Measurements from ENCODE around the gene SPPL3.
"Not testable (repeated sequence)": the region's sequence is repeated elsewhere in the genome, so short reads cannot be mapped to it uniquely, and the experiment has no call there.

The SPPL3 gene

GRCh38 chr12:120917748-120918147 is 13.6 kb upstream of the SPPL3 start:
- no peak for DNase-seq

- no peak for DNase-seq
These were observed 12.4 kb upstream of the SPPL3 start for GRCh38 chr12:120916561-120916960.

DNA sequence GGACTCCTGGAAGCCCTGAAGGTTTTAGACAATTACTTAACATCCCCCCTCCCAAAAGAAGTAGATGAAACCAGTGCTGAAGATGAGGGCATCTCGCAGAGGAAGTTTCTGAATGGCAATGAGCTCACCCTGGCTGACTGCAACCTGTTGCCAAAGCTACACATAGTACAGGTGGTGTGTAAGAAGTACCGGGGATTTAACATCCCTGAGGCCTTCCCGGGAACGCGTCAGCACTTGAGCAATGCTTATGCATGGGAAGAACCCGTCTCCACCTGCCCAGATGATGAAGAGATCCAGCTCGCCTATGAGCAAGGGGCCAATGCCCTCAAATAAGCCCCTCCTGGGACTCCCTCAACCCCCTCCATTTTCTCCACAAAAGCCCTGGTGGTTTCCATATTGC is 10.6 kb upstream of the SPPL3 start:
- no peak for DNase-seq

DNA sequence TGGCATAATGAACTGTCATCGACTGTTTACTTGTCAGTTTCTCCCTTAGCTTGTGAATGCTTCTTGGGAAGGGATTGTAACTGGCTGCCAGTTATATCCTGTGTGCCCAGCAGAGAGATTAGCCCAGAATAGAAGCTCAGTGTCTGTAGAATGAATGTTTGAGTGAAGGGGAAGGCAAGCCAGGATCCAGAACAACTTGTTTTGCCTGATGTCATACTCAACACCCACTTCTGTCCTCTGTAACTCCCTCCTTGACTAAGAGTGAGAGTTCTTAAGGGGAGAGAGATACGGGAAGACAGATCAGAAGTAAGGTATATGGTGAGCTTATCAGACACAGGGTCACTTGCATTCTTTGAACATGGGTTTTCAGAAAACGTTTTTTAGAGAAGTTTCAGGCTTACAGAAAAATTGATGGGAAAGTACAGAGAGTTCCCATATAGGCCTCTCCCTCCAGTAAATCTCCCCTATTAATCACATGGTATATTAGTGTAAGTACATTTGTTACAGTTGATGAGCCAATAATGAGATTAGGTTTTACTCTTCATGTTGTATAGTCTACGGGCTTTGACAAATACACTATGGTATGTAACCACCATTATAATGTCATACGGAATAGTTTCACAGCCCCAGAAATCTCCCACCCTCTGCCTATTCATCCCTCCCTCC is 5.6 kb upstream of the SPPL3 start:
- DNase-seq = no peak

GRCh38 chr12:120905856-120906384 is 1.8 kb upstream of the SPPL3 start:
- no peak for DNase-seq

- peak; percentile 78 for DNase-seq
These were observed 554 bp downstream of the SPPL3 start for GRCh38 chr12:120903412-120904196.

- no peak for DNase-seq
These were observed 1.2 kb downstream of the SPPL3 start for GRCh38 chr12:120902846-120903411.

GRCh38 chr12:120901818-120902217 is 2.3 kb downstream of the SPPL3 start:
- no peak for DNase-seq

GRCh38 chr12:120901101-120901500 is 3.1 kb downstream of the SPPL3 start:
- not testable (repeated sequence) for DNase-seq

- no peak for DNase-seq
These were observed 8.6 kb downstream of the SPPL3 start for GRCh38 chr12:120895532-120895931.

DNA sequence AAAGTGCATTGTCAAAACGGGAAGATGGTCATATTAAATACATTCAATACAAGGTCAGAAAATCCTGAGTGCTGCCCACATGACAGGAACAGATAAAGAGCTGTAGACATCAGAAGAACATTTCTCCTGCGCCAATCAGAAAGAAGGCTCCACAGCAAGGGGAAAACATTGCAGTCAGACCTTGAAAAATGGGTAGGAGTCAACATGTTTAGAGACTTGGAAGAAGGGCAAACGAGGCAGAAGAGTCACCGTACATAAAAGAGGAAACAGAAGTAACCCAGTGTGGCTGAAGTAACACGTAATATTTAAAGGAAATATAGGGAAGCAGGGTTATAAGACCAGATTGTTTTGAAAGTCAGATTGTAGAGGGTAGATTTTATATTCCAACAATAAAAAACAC is 11.9 kb downstream of the SPPL3 start:
- DNase-seq = no peak

DNA sequence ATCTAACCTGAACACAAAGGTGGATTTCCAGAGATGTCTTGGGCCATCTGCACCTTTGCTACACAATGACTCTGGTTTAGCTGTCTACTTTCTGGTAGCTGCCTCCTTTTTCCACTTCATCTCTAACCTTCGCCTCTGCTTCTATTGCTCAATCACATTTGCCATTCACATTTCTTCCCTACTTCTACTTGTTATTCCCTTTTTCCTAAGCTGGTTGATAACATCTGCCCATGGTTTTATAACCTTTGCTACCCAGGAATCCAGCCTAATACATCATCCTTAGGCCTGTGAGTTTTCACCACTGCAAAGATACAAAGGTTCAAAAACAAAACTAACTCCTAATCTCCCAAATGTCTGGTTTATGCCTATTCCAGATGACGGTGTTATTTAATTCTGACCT is 13.2 kb downstream of the SPPL3 start:
- DNase-seq = no peak

DNA sequence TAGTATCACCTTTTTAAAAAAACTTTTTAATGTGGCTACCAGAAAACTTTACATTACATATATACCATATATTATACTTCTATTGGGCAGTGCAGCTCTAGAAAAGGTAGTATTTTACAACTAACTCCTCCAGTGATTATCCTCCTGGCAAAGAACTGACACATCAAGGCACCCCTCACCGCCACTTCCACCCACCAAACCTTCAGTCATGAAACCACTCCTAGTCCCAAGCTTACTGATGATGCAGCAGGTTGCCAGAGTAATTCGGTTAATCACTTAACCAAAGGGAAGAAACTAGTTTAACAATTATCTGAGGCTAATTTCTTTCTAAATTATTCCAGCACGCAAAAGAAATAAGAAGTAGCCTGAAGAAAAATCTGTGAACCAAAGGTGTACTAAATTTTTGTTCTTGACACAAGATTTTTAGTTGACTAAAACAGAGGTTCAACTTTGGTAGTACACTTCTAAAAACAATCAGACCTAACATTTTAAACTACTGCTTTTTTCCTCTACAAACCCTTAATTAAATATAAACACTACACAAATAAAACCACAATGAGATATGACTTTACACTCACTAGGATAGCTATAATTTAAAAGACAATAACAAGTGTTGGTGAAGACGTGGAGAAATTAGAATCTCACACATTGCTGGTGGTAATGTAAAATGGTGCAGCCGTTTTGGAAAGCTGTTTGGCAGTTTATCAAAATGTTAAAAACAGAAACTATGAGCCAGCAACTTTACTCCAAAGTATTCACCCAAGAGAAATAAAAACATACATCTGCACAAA is 16.7 kb downstream of the SPPL3 start:
- peak; percentile 30 for DNase-seq

GRCh38 chr12:120886199-120887018 is 17.7 kb downstream of the SPPL3 start:
- peak; percentile 35 for DNase-seq

DNA sequence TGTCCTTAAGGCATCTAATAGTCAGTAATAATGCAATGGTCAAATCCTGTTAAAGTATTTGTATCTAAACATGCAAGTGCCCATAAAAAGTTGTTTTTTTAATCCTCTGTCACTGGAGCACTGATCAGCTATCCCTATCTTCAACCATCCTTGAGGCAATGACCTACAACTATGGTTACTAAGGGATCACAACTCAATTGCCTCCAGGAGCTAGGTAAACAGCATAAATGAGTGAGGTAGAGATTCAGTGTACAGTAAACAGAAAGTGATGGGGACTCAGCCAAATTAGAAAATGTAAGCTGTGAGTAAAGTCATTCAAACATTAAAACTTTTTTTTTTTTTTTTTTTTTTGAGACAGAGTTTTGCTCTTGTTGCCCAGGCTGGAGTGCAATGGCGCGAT is 18.6 kb downstream of the SPPL3 start:
- no peak for DNase-seq

- no peak for DNase-seq
These were observed 19.5 kb downstream of the SPPL3 start for GRCh38 chr12:120884644-120885043.

GRCh38 chr12:120882055-120882555 is 22.1 kb downstream of the SPPL3 start:
- no peak for DNase-seq

- no peak for DNase-seq
These were observed 24.3 kb downstream of the SPPL3 start for GRCh38 chr12:120879718-120880300.

DNA sequence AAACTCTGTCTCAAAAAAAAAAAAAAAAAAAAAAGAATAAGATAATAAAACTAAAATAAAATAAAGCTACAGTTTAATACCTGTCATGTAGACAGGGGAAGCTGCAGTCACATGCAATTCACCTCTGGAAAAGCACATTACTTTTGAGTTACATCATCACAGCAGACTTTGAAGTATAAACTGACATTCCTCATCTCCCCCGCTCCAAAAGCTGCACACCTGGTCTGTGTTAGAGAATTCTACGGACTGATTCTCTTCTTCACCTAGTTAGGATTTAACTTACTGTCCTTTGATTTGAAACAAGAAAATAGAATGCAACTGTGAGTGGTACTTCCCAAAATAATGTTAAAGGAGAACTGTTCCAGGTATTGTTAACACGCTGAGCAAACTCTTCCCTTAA is 25.1 kb downstream of the SPPL3 start:
- DNase-seq = no peak

GRCh38 chr12:120874547-120875245 is 29.5 kb downstream of the SPPL3 start:
- no peak for DNase-seq

DNA sequence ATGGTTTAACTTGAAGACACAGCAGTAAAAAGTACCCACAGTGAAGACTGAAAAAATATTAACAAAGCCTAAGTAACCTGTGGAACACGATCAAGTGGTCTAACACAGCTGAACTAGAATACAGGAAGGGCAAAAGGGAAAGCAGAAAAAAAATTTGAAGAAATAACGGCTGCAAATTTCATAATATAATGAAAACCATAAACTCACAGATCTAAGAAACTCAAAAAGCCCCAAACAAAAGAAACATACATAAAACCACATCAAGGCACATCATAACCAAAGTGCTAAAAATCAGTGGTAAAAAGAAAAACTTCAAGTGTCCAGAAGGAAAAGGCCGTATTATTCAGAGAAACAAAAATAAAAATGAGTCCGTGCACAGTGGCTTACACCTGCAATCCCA is 30.9 kb downstream of the SPPL3 start:
- DNase-seq = no peak
